GM12801 (cell line): Measurements from ENCODE around the gene COQ7.

ENCODE experiments used
- CTCF ChIP-seq: IDR thresholded peaks from one replicate; pipeline ENCODE4 v1.5.1; 2011; ENCODE audit warnings: control low read depth; ENCODE audit not compliant: insufficient read length; ENCODE audit errors: extremely low read depth

Gene COQ7

DNA sequence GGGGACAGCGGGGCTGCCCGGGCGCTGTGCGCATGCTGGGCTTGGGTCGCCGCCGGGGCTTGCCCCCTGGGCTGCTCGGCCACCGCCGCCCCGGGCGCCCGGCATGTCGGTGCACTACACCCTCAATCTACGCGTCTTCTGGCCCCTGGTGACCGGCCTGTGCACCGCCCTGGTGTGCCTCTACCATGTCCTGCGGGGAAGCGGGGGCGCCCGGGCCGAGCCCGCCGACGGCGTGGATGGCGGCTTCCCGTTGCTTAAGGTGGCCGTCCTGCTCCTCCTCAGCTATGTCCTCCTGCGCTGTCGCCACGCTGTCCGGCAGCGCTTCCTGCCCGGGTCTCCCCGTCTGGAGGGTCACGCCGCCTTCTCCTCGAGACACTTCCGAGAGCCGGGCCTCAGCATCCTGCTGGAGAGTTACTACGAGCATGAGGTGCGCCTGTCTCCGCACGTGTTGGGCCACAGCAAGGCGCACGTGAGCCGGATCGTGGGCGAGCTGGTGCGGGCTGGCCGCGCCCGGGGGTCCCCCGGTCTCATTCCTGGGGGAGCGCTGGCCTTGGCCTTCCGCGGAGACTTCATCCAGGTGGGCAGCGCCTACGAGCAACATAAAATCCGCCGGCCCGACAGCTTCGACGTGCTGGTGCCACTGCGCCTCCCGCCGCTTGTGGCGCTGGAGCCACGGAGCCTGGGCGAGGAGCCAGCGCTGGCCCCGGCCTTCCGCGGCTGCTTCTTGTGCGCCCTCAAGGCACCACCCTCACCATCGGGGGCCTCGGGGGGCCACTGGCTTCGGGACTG, 47.1 kb downstream of the COQ7 start:
- no peak for TF ChIP-seq CTCF

DNA sequence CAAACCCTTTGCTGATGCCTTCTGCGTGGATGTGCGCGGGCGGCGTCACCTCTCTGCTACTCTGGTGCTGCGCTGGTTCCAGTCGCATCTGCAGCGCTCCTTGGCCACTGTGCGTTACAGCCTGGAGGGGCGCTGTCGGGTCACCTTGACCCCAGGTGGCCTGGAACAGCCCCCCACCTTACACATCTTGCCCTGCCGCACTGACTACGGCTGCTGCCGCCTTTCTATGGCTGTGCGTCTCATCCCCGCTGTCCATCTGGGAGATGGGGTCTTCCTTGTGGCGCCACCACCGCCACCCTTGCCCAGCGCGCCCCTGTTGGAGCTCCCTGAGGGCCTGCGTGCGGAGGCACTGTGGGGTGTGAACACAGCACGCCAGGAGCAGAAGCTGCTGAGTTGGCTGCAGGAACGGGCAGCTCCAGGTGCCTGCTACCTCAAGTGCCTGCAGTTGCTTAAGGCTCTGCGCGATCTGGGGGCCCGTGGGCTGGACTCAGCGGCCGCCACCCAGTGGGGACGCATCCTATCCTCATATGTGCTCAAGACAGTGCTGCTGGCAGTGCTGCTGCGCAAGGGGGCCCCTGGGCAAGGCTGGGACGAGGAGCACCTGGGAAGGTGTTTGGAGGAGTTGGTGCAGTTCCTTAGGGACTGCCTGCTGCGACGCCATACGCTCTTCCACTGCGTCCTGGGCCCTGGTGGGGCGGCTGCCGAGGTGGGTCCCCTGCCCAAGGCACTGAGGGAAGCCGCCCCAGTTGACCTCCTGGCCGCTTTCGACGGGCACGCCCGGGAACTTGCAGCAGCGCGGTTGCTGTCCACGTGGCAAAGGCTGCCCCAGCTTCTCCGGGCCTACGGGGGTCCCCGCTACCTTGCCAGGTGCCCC, 48.0 kb downstream of the COQ7 start:
- TF ChIP-seq CTCF = no peak

DNA sequence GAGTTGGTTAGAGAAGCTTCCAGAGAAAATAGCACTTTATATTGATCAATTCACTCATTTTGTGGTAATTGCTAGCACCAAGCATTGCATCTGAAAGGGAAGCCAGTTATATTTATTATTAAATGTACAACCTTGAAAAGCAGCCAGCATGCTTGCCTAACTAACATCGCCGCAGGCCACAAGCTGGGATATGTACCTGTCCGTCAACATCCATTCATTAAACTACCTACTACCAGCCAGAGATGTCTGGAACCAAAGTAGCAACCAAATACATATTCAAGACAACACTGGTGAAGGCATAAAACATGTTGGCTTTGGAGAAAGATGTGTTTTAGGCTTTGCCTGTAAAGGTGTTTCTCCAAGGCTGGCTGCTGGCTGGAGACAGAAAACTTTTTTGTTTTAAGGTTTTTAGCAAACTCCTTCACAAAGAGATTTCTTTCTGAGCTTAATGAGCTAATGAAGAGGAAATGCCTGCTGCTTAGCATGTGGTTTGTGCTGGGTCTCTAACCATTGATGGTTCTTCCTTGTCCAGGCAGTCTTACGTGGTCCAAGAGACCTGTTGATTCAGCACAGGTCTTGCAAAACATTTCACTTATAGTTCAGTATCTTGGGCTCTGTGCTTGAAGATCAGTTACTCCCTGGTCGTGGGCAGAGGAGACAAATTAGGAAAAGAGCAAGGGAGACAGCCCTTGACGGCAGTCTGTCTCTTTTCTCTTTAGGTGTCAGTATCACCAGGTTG, 49.5 kb downstream of the COQ7 start:
- TF ChIP-seq CTCF = no peak

DNA sequence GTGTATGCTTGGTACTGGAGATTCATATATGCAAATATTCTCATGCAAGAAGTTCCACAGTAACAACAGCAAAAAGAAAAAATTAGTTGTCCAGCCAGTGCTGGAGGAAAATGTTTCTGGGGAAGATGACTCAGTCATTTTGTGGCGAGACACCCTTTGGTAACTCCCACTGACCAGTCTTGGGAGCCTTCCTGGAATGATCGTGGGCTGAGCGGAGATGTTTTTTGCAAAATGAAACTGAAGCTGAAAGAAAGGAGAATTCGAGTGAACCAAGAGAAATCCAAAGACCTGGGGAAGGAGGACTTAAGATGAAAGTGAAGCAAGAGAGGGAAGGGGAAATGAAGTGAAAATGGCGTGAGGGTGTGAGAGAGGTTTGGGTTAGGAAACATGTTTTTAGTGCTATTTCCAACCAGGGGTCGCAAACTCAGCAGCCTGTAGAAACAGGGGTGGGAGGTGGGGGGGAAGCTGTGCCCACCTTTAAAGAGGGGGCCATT, 51.6 kb downstream of the COQ7 start:
- no peak for TF ChIP-seq CTCF

DNA sequence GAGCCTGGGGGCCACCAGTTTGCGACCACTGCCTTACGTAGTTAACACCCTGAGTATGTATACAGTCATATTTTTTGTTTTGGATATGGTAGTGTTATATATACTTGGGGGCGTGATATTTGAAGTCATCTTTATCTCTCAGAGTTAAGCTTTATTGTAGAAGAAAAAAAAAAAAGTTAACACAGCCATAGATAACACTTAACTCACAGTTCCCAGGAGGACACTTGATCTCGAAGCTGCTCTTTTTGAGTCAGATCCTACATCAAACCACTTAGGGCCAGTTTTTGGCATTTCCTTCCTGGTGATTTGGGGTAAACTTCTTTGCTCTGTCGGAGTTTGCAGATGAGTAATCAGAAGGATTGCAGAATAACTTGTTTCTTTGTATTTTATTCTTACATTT, 52.1 kb downstream of the COQ7 start:
- no peak for TF ChIP-seq CTCF

GRCh38 chr16:19123535-19124178, 56.2 kb downstream of the COQ7 start:
- TF ChIP-seq CTCF = no peak
